ENCODE results near the gene KCNF1. TPM values are rescaled to one million over a fixed set of nuclear protein-coding genes. Genes with fewer than 3 reads are reported as not detected.

Gene KCNF1
- total RNA-seq, 2 donors from 2014 or later, result 1.0 TPM; not detected in 1

DNA sequence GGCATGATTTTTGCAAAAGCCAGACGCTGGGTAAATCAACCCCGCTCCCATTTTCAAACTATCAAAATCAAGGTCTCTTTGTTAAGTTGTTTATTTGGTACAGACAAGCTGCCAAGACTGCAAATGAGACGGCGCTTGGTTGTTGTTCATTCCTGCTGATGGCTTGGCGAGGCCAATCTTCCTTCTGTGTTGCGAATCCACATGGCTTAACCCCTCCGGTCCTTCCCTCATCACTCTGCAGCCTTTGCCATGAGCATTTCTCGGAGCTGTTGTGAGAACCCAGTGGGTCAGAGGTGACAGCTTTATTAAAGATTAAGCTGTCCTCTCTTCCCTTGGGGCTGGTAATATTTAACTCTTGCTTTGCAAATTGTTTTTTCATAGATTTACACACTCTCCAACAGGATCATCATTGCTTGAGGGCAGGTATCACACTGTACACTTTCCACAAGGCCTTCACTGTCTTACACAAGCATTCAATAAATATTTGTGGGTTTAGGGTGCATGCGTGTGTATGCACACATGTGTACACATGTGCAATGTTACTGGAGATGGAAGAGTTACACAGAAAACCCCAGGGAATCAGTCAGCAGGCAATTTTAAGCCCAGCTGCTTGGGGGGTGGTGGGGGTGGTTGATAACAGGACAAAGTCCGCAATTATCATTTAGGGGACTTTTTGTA lies 27.8 kb upstream of the KCNF1 start:
- TF ChIP-seq POLR2AphosphoS5 (IDR thresholded peaks at IDR 0.05) (no peak), POLR2A (IDR thresholded peaks at IDR 0.05) (no peak)
- TF ChIP-seq, protein P1, sequence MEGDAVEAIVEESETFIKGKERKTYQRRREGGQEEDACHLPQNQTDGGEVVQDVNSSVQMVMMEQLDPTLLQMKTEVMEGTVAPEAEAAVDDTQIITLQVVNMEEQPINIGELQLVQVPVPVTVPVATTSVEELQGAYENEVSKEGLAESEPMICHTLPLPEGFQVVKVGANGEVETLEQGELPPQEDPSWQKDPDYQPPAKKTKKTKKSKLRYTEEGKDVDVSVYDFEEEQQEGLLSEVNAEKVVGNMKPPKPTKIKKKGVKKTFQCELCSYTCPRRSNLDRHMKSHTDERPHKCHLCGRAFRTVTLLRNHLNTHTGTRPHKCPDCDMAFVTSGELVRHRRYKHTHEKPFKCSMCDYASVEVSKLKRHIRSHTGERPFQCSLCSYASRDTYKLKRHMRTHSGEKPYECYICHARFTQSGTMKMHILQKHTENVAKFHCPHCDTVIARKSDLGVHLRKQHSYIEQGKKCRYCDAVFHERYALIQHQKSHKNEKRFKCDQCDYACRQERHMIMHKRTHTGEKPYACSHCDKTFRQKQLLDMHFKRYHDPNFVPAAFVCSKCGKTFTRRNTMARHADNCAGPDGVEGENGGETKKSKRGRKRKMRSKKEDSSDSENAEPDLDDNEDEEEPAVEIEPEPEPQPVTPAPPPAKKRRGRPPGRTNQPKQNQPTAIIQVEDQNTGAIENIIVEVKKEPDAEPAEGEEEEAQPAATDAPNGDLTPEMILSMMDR (IDR thresholded peaks at IDR 0.05), result no peak
- H3K27ac ChIP-seq, result no peak overlapping the region
- H3K9me3 ChIP-seq, result no peaks in the 10 kb centered on the region
- no peaks in the 10 kb centered on the region for H3K4me1 ChIP-seq (replicated peaks)
- no peaks in the 10 kb centered on the region for H3K36me3 ChIP-seq
- H3K27me3 ChIP-seq (replicated peaks; ENCODE audit: insufficient read depth), result no peaks in the 10 kb centered on the region
- no peak for DNase-seq (ENCODE audit: low spot score)
- intact Hi-C loops (cut with DNase I), result loop anchor here (5.0 kb wide), 1 partner anchor 47 kb away; no protein-coding TSS in a partner anchor
- WGBS, result 43% methylated on average over 10 of the region's 10 CpGs
- H3K4me3 ChIP-seq, result no peak overlapping the region

DNA sequence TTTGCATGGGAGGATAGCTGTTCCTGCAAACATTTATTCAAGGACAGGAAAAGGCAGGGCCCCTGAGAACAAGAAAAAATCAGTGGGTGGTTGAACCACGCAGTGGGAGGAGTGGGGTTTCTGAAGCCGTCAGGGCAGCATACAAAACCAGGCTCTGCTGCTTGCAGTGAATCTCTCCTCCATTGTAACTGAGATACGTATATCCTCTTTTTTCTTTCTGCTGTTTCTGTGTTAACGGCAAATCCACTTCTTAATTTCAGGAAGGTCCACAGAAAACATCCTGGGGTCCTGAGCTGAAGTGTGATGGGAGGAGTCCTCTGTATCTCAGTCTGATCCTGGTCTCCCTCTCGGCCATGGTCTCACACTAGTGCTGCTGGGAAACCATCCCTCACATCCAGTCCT lies 27.2 kb upstream of the KCNF1 start:
- TF ChIP-seq POLR2AphosphoS5 (IDR thresholded peaks at IDR 0.05) (no peak), POLR2A (IDR thresholded peaks at IDR 0.05) (no peak)
- TF ChIP-seq, protein P1 (IDR thresholded peaks at IDR 0.05), result no peak
- WGBS, result 56% methylated on average over 5 of the region's 5 CpGs
- H3K27me3 ChIP-seq (replicated peaks; ENCODE audit: insufficient read depth), result no peaks in the 10 kb centered on the region
- no peak overlapping the region for H3K27ac ChIP-seq
- intact Hi-C loops (cut with DNase I), result loop anchor here (5.0 kb wide), 1 partner anchor 47 kb away; no protein-coding TSS in a partner anchor
- H3K4me1 ChIP-seq (replicated peaks), result no peaks in the 10 kb centered on the region
- DNase-seq (ENCODE audit: low spot score), result no peak
- H3K36me3 ChIP-seq, result no peaks in the 10 kb centered on the region
- no peaks in the 10 kb centered on the region for H3K9me3 ChIP-seq
- no peak overlapping the region for H3K4me3 ChIP-seq

DNA sequence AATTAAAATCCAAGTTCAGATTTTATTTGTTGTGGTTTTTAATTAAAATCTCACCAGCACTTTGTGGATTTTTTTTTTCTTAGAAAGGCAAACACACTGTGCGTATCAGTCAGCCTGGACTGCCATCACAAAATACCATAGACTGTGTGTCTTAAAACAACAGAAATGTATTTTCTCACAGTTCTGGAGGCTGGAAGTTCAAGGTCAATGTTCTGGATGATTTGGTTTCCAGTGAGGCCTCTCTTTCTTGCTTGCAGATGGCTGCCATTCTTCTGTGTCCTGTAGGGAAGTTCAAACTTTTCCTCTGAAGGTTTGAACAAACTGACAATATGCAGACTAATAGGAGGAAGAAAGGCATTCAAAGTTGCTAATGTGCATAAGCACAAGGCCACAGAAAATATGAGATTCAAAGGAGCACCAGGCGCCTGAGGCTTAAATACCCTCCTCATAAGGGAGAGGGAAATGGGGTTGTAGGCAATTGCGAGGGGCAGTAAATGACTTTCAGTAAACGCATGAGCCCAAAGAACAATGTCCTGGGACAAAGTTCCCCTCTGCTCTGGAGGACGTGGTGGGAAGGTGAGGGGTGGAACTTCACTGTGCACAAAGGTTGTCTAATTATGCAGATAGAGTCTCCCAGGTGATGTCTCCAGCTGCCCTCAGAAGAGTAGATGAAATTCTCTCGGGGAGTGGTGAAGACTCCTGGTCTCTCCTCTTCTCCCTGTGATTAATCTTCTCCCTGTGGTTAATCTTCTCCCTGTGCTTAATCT lies 26.5 kb upstream of the KCNF1 start:
- DNase-seq (ENCODE audit: low spot score), result no peak
- Histone ChIP-seq H3K36me3 (no peaks in the 10 kb centered on the region), H3K4me1 (replicated peaks) (no peaks in the 10 kb centered on the region), H3K9me3 (no peaks in the 10 kb centered on the region), H3K27me3 (replicated peaks; ENCODE audit: insufficient read depth) (peaks cover 2% of the 10 kb centered on the region), H3K4me3 (no peak overlapping the region), H3K27ac (no peak overlapping the region)
- TF ChIP-seq POLR2AphosphoS5 (IDR thresholded peaks at IDR 0.05), result no peak
- TF ChIP-seq POLR2A (IDR thresholded peaks at IDR 0.05), result no peak
- TF ChIP-seq, protein P1 (IDR thresholded peaks at IDR 0.05), result no peak
- 92% methylated on average over 6 of the region's 6 CpGs for WGBS
- intact Hi-C loops (cut with DNase I), result no loop called here

DNA sequence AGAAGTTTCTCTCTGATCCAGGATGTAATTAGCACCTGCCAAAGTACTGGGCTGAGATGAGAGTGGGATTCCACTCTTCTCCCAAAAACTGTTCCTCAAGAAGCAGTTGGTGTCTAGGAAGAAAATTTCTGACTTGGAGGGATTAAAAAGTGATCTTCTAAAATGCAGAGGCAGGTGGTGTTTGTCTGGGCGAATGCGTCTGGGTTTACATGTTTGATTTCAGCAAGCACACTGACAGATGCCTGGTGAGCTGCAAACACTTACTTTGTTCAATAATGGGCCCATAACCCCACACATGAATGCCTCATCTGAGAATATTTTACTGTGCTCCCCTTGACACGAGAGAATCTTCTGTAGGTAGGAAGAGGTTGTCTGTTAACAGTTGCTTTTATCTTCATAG lies 24.3 kb upstream of the KCNF1 start:
- Histone ChIP-seq H3K27me3 (replicated peaks; ENCODE audit: insufficient read depth) (peaks cover 4% of the 10 kb centered on the region), H3K9me3 (no peaks in the 10 kb centered on the region), H3K36me3 (no peaks in the 10 kb centered on the region), H3K27ac (no peak overlapping the region), H3K4me1 (replicated peaks) (no peaks in the 10 kb centered on the region), H3K4me3 (no peak overlapping the region)
- intact Hi-C loops (cut with DNase I), result no loop called here
- TF ChIP-seq, protein P1 (IDR thresholded peaks at IDR 0.05), result no peak
- no peak for TF ChIP-seq POLR2AphosphoS5 (IDR thresholded peaks at IDR 0.05)
- no peak for TF ChIP-seq POLR2A (IDR thresholded peaks at IDR 0.05)
- no peak for DNase-seq (ENCODE audit: low spot score)
- 68% methylated on average over 3 of the region's 3 CpGs for WGBS
